CD4-positive, alpha-beta T cell (primary cell): ENCODE measurements around the gene TENM4. TPM values are rescaled to one million over a fixed set of nuclear protein-coding genes. Genes with fewer than 3 reads are reported as not detected.

Experiments used
- ATAC-seq: fragments of 200-7000 bp; cut with Tn5 transposase; one replicate; pipeline ENCODE4 v1.10.0; 2022; ENCODE audit warnings: mild to moderate bottlenecking; ENCODE audit not compliant: poor library complexity
- CTCF ChIA-PET: fragments of 350-600 bp; sonication (Branson Sonifier 250); formaldehyde crosslinking; loops from one replicate; lab custom pipeline; 2021; ENCODE audit warnings: antibody characterized with exemption, inconsistent platforms; lab: Charles Lee
- POLR2A ChIA-PET: fragments of 350-600 bp; sonication (Branson Sonifier 250); formaldehyde crosslinking; loops from one replicate; lab custom pipeline; 2021; ENCODE audit warnings: antibody characterized with exemption, inconsistent platforms; lab: Charles Lee
- DNase-seq, 14 experiments: peaks; one replicate each; pipeline ENCODE4 v3.0.0-alpha.2; 2013 to 2020; ENCODE audit warnings: mixed read lengths in 2 of 14
- H3K27ac ChIP-seq, 2 donors: one replicate each; pipeline versions ENCODE4 v1.5.1 to v1.7.0; 2013; ENCODE audit warnings: low read length in 2 of 2, low read depth in 1 of 2, mild to moderate bottlenecking in 1 of 2
- H3K27me3 ChIP-seq, 2 experiments: 1 replicate in 1 of 2; 2 replicates in 1 of 2; pipeline versions ENCODE4 v1.6.1 to v1.7.0; 2013; ENCODE audit warnings: low read length in 2 of 2, control low read depth in 1 of 2, mild to moderate bottlenecking in 1 of 2, moderate library complexity in 1 of 2; ENCODE audit not compliant: insufficient read depth in 2 of 2, control insufficient read depth in 1 of 2
- H3K36me3 ChIP-seq: one replicate; pipeline ENCODE4 v1.6.1; 2013; ENCODE audit warnings: low read length, control low read depth; ENCODE audit not compliant: insufficient read depth
- H3K4me1 ChIP-seq: one replicate; pipeline ENCODE4 v1.6.1; 2013; ENCODE audit warnings: low read length, control low read depth; ENCODE audit not compliant: insufficient read depth
- H3K4me3 ChIP-seq: one replicate; pipeline ENCODE4 v1.5.1; 2013; ENCODE audit warnings: mild to moderate bottlenecking, low read length, moderate library complexity
- H3K9me3 ChIP-seq, 2 experiments: 1 replicate in 1 of 2; 2 replicates in 1 of 2; pipeline versions ENCODE4 v1.6.1 to v1.7.0; 2013; ENCODE audit warnings: low read length in 2 of 2, mild to moderate bottlenecking in 2 of 2, control low read depth in 1 of 2, moderate library complexity in 1 of 2; ENCODE audit not compliant: control insufficient read depth in 1 of 2, insufficient read depth in 1 of 2
- H3K27ac Mint-ChIP-seq: one replicate; pipeline ENCODE4 v1.8.0; 2020; ENCODE audit warnings: mixed read lengths
- H3K27me3 Mint-ChIP-seq: one replicate; pipeline ENCODE4 v1.8.0; 2021; ENCODE audit warnings: mixed read lengths
- H3K36me3 Mint-ChIP-seq: one replicate; pipeline ENCODE4 v1.8.0; 2021; ENCODE audit warnings: low read depth, mixed read lengths
- H3K4me1 Mint-ChIP-seq: one replicate; pipeline ENCODE4 v1.8.0; 2021; ENCODE audit warnings: low read depth, mixed read lengths
- H3K4me3 Mint-ChIP-seq: one replicate; pipeline ENCODE4 v1.8.0; 2020; ENCODE audit warnings: mild to moderate bottlenecking, mixed read lengths
- H3K9me3 Mint-ChIP-seq: one replicate; pipeline ENCODE4 v1.8.0; 2020; ENCODE audit warnings: mixed read lengths
- CTCF ChIP-seq: fragments of 200-600 bp; IDR thresholded peaks from one replicate; pipeline ENCODE4 v1.8.0; 2022; ENCODE audit warnings: antibody characterized with exemption, mild to moderate bottlenecking
- intact Hi-C, 2 experiments: fragments of 100-400 bp; cut with DNase I in 1 of 2; cut with micrococcal nuclease in 1 of 2; formaldehyde crosslinking; loops; one replicate each; pipeline versions ENCODE4 v1.15.1 to v1.9.0; 2023 to 2025; cut with DNase I, micrococcal nuclease
- total RNA-seq, 174 experiments: library from RNA in 2 of 174; stranded (reverse) in 2 of 174; gene quantifications; one replicate each; pipeline ENCODE4 v1.2.3 and lab custom pipeline; 2021 to 2026

Gene TENM4
- total RNA-seq, 2 experiments from 2014 or later: 0.22 to 0.31 TPM

- H3K27me3 Mint-ChIP-seq: no peaks in the 10 kb centered on the region
- no peaks in the 10 kb centered on the region for H3K9me3 Mint-ChIP-seq
Measured at GRCh38 chr11:78742430-78742829, 698.4 kb downstream of the TENM4 start.

GRCh38 chr11:78741741-78742140 is 699.1 kb downstream of the TENM4 start:
- Mint-ChIP-seq H3K9me3 (no peaks in the 10 kb centered on the region), H3K4me3 (no peak overlapping the region), H3K27ac (no peak overlapping the region), H3K27me3 (no peaks in the 10 kb centered on the region), H3K36me3 (no peaks in the 10 kb centered on the region), H3K4me1 (no peaks in the 10 kb centered on the region)
- Histone ChIP-seq H3K36me3 (no peaks in the 10 kb centered on the region), H3K4me1 (no peaks in the 10 kb centered on the region), H3K4me3 (no peak overlapping the region), H3K27me3 (no peaks in the 10 kb centered on the region), H3K9me3 (no peaks in the 10 kb centered on the region), H3K27ac (no peak overlapping the region)
- intact Hi-C loops: no loop called here
- CTCF ChIA-PET: no interaction called here
- POLR2A ChIA-PET: no interaction called here
- DNase-seq (no peak), ATAC-seq (no peak)
- no peak for TF ChIP-seq CTCF

More at GRCh38 chr11:78742430-78742829, 698.4 kb downstream of the TENM4 start:
- Mint-ChIP-seq H3K36me3 (no peaks in the 10 kb centered on the region), H3K4me3 (no peak overlapping the region), H3K27ac (no peak overlapping the region), H3K4me1 (no peaks in the 10 kb centered on the region)
- intact Hi-C loops: no loop called here
- no peaks in the 10 kb centered on the region for H3K36me3 ChIP-seq
- TF ChIP-seq CTCF: no peak
- no peak overlapping the region for H3K27ac ChIP-seq
- ChIA-PET CTCF (no interaction called here), POLR2A (no interaction called here)
- no peaks in the 10 kb centered on the region for H3K4me1 ChIP-seq
- ATAC-seq (no peak), DNase-seq (no peak)
- H3K9me3 ChIP-seq: peaks cover 0 to 4% of the 10 kb centered on the region in 2 experiments
- H3K4me3 ChIP-seq: no peak overlapping the region
- H3K27me3 ChIP-seq: no peaks in the 10 kb centered on the region

- ATAC-seq: no peak
Measured at GRCh38 chr11:78740199-78741071, 700.4 kb downstream of the TENM4 start.

More at GRCh38 chr11:78740199-78741071, 700.4 kb downstream of the TENM4 start:
- Histone ChIP-seq H3K9me3 (no peaks in the 10 kb centered on the region), H3K4me1 (no peaks in the 10 kb centered on the region), H3K27ac (no peak overlapping the region), H3K27me3 (no peaks in the 10 kb centered on the region), H3K36me3 (no peaks in the 10 kb centered on the region), H3K4me3 (no peak overlapping the region)
- no peak for TF ChIP-seq CTCF
- intact Hi-C loops: no loop called here
- Mint-ChIP-seq H3K9me3 (no peaks in the 10 kb centered on the region), H3K4me3 (no peak overlapping the region), H3K27me3 (no peaks in the 10 kb centered on the region), H3K4me1 (no peaks in the 10 kb centered on the region), H3K36me3 (no peaks in the 10 kb centered on the region), H3K27ac (no peak overlapping the region)
- DNase-seq: no peak
- CTCF ChIA-PET: no interaction called here
- POLR2A ChIA-PET: no interaction called here
